GM06990 (cell line): ENCODE measurements around the gene FHOD3.

ENCODE experiments used
- DNase-seq: peaks from one replicate; pipeline ENCODE4 v3.0.0-alpha.2; 2011; ENCODE audit not compliant: insufficient read length; ENCODE audit errors: extremely low read depth
- H3K27me3 ChIP-seq: replicated peaks from 2 replicates; pipeline ENCODE4 v1.6.0; 2011; ENCODE audit warnings: low read length; ENCODE audit not compliant: control insufficient read depth, insufficient read depth
- H3K36me3 ChIP-seq: 2 replicates; pipeline ENCODE4 v1.5.1; 2011; ENCODE audit warnings: low read length; ENCODE audit not compliant: control insufficient read depth, insufficient read depth
- H3K4me3 ChIP-seq: replicated peaks from 2 replicates; pipeline ENCODE4 v1.5.1; 2011; ENCODE audit warnings: low read depth, mild to moderate bottlenecking, control low read depth, low read length
- TF ChIP-seq, protein P1 (sequence below): IDR thresholded peaks from 2 replicates; pipeline ENCODE4 v1.5.1; 2011; ENCODE audit warnings: low read length, control low read depth, mild to moderate bottlenecking, inconsistent platforms; ENCODE audit not compliant: insufficient read depth, poor library complexity, severe bottlenecking

Gene FHOD3

DNA sequence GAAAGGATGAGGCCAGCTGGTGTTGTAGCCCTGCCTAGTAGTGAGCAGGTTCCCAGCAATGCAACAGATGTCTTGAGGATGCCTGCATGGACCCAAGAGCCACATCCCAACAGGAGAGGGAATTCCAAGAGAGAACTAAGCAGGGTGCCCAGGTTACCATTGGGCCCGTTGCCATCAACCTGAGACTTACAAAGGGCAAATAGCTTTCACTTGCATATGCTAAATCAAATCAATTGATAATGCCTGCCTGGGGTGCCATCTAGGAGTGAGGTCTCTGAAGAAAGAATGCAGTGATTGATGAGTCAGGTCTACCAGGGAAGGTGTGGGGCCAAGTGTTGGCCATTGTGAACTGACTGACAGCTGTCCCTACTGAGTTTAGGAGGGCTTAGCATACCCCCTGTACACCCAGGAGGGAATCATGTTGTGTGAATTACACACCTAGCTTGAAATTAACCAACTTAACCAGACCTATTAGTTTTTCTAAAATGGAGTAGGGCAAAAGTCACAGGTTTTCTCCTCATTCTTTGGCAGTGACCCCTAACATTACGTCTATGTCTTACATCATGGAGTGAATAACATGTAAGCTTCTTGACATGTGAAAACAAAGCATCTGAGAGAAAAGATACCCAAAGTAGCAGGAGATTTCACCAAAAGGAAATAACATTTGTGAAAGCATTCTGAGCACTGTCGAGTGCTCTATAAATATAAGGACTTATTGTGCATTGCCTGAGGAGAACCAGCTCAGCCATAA lies 32.3 kb downstream of the FHOD3 start:
- Histone ChIP-seq H3K27me3 (no peaks in the 10 kb centered on the region), H3K4me3 (no peak overlapping the region), H3K36me3 (no peaks in the 10 kb centered on the region)
- no peak for DNase-seq
- TF ChIP-seq, protein P1, sequence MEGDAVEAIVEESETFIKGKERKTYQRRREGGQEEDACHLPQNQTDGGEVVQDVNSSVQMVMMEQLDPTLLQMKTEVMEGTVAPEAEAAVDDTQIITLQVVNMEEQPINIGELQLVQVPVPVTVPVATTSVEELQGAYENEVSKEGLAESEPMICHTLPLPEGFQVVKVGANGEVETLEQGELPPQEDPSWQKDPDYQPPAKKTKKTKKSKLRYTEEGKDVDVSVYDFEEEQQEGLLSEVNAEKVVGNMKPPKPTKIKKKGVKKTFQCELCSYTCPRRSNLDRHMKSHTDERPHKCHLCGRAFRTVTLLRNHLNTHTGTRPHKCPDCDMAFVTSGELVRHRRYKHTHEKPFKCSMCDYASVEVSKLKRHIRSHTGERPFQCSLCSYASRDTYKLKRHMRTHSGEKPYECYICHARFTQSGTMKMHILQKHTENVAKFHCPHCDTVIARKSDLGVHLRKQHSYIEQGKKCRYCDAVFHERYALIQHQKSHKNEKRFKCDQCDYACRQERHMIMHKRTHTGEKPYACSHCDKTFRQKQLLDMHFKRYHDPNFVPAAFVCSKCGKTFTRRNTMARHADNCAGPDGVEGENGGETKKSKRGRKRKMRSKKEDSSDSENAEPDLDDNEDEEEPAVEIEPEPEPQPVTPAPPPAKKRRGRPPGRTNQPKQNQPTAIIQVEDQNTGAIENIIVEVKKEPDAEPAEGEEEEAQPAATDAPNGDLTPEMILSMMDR = no peak

DNA sequence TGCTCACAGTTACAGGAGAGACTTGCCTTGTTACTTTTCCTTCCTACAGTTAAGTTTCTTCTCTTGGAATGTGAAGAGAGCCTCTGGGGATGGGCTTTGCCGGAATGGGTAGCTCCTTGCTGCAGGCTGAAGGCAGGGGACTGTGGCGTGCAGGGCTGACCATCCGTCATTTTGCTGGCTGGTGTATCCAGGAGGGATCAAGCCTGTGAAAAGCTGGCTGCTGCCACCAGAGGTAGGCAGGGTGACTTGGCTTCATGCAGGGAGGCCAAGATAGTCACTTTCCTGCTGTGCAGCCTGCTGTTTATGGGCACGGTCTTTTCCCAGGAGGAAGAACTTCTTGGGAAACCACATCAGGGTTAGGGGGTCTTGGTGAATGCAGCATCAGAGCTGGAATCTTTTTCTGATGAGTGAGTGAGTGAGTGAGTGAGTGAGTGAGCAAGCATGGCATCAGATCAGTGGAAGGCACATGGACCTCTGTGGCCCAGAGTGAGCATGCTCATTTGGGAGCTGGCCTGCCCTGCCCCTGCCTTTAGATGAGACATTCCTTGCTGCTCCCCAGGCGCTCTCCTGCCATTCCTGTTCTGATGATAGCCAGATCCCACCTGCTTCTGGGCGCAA lies 33.0 kb downstream of the FHOD3 start:
- Histone ChIP-seq H3K36me3 (no peaks in the 10 kb centered on the region), H3K4me3 (no peak overlapping the region), H3K27me3 (no peaks in the 10 kb centered on the region)
- DNase-seq = no peak
- TF ChIP-seq, protein P1 = no peak

DNA sequence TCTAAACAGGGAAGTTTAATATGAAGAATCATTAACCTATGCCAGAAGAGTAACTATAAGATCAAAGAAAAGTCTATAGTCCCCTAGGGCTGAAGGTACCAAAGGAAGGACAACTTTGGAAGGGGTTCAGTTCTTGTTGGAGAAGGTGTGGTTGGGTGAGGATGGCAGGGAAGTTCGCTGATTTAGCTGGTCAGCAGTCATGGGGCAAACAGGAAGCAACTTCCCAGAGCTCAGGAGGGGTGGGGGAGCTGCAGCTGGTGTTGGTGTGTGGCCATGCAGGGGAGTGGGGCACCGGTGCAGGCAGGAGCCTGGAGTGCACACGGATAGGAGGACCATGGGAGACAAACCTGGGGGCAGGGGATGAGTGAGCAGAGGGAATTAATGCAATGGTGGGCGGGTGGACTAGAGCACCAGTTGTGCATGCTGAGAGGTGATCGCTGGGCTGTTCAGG lies 34.0 kb downstream of the FHOD3 start:
- no peak overlapping the region for H3K4me3 ChIP-seq
- H3K27me3 ChIP-seq = no peaks in the 10 kb centered on the region
- H3K36me3 ChIP-seq = no peaks in the 10 kb centered on the region
- TF ChIP-seq, protein P1 = no peak
- no peak for DNase-seq

DNA sequence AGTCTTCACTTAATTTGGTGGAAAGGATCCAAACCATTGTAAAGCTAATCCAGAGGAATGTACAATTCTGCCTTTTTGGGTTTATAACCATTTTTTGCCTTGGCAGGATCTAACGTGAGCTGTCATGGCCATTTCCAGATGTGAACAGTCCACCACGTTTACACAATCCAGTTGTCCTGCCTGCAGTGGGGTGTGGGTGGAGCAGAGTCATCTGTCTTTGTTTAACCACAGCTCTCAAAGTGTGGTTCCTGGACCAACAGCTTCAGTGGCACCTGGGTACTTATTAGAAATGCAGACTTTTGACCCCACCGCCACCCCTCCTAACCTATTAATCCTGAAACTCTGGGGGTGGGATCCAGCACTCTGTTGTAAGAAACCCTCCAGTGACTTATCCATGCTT lies 35.9 kb downstream of the FHOD3 start:
- Histone ChIP-seq H3K36me3 (no peaks in the 10 kb centered on the region), H3K4me3 (no peak overlapping the region), H3K27me3 (no peaks in the 10 kb centered on the region)
- TF ChIP-seq, protein P1 = no peak
- no peak for DNase-seq

DNA sequence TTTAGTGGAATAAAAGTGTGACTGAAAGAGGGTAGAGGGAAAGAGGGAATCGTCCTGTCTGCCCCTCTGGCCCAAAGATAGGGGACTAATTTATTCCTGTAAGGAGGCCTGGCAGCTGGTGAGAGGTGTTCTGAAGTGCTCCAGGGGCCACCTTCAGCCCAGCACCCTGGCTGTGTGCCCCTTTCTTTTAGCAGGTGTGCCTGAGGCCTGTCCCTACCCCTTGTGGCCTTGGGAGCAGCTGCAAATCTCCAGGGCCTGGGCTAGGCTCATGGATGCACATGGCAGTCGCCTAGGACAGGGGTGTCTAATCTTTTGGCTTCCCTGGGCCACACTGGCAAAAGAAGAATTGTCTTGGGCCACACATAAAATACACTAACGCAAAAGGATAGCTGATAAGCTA lies 37.3 kb downstream of the FHOD3 start:
- no peak for DNase-seq
- no peaks in the 10 kb centered on the region for H3K27me3 ChIP-seq
- H3K4me3 ChIP-seq = no peak overlapping the region
- no peaks in the 10 kb centered on the region for H3K36me3 ChIP-seq
- TF ChIP-seq, protein P1 = no peak
